ENCODE results near the gene MRPL51. TPM values are rescaled to one million over a fixed set of nuclear protein-coding genes. Genes with fewer than 3 reads are reported as not detected.
A peak's percentile ranks its signal among the peaks of the same experiment; 100 is the strongest.
"Not testable (repeated sequence)": the region's sequence is repeated elsewhere in the genome, so short reads cannot be mapped to it uniquely, and the experiment has no call there.

The MRPL51 gene
- polyA plus RNA-seq, 1 donor from 2014 or later = 117 TPM

GRCh38 chr12:6538420-6539313, 45.6 kb upstream of the MRPL51 start:
- Histone ChIP-seq H4K20me1 (ENCODE audit: insufficient read depth) (peaks cover 9% of the 10 kb centered on the region), H3K9me2 (ENCODE audit: insufficient read depth, low read length) (no peaks in the 10 kb centered on the region), H3K27me3 (ENCODE audit: insufficient read depth, low read depth, low read length) (no peaks in the 10 kb centered on the region), H2AFZ (ENCODE audit: low read depth, low read length) (no peak overlapping the region), H3K9ac (ENCODE audit: low read length) (no peak overlapping the region), H3F3A (ENCODE audit: insufficient read depth, low read length, poor library complexity, severe bottlenecking) (no peaks in the 10 kb centered on the region), H3K4me2 (ENCODE audit: low read length) (no peak overlapping the region), H3K4me3 (ENCODE audit: low read length) (no peak overlapping the region), H3K27ac (ENCODE audit: low read length) (no peak overlapping the region), H3K36me3 (ENCODE audit: insufficient read depth, low read length) (peaks cover 11% of the 10 kb centered on the region), H3K9me3 (ENCODE audit: low read length) (no peaks in the 10 kb centered on the region), H3K79me2 (replicated peaks; ENCODE audit: insufficient read depth, low read length) (peaks cover 20% of the 10 kb centered on the region)
- TF ChIP-seq EZH2 (IDR thresholded peaks at IDR 0.05; ENCODE audit: borderline replicate concordance, insufficient read depth, low read length, poor library complexity, severe bottlenecking) (no peak), CTCF (IDR thresholded peaks at IDR 0.05; ENCODE audit: poor library complexity, severe bottlenecking) (no peak), REST (IDR thresholded peaks at IDR 0.05; ENCODE audit: borderline replicate concordance) (no peak), RAD21 (conservative IDR thresholded peaks at IDR 0.05) (no peak), POLR2AphosphoS5 (IDR thresholded peaks at IDR 0.05) (no peak), SMC3 (conservative IDR thresholded peaks at IDR 0.05; ENCODE audit: poor library complexity) (no peak), EP300 (conservative IDR thresholded peaks at IDR 0.05; ENCODE audit: poor library complexity, severe bottlenecking) (no peak), MXI1 (conservative IDR thresholded peaks at IDR 0.05; ENCODE audit: poor library complexity, severe bottlenecking) (no peak), TAF1 (IDR thresholded peaks at IDR 0.05; ENCODE audit: low read depth) (no peak)

GRCh38 chr12:6537580-6538419, 44.7 kb upstream of the MRPL51 start:
- not testable (repeated sequence) for H3K27ac ChIP-seq (ENCODE audit: low read length); H3K9ac ChIP-seq (ENCODE audit: low read length)

More at GRCh38 chr12:6537580-6538419, 44.7 kb upstream of the MRPL51 start:
- H2AFZ ChIP-seq (ENCODE audit: low read depth, low read length); H3K4me3 ChIP-seq (ENCODE audit: low read length); H3K9me2 ChIP-seq (ENCODE audit: insufficient read depth, low read length); H3F3A ChIP-seq (ENCODE audit: insufficient read depth, low read length, poor library complexity, severe bottlenecking); H4K20me1 ChIP-seq (ENCODE audit: insufficient read depth); H3K4me2 ChIP-seq (ENCODE audit: low read length); H3K27me3 ChIP-seq (ENCODE audit: insufficient read depth, low read depth, low read length); H3K9me3 ChIP-seq (ENCODE audit: low read length): not testable (repeated sequence)
- H3K36me3 ChIP-seq (ENCODE audit: insufficient read depth, low read length) = peaks cover 11% of the 10 kb centered on the region
- peaks cover 20% of the 10 kb centered on the region for H3K79me2 ChIP-seq (replicated peaks; ENCODE audit: insufficient read depth, low read length)
- TF ChIP-seq RAD21 (conservative IDR thresholded peaks at IDR 0.05) (peak; percentile 67), SMC3 (conservative IDR thresholded peaks at IDR 0.05; ENCODE audit: poor library complexity) (peak; percentile 73), CTCF (IDR thresholded peaks at IDR 0.05; ENCODE audit: poor library complexity, severe bottlenecking) (peak; percentile 88), MXI1 (conservative IDR thresholded peaks at IDR 0.05; ENCODE audit: poor library complexity, severe bottlenecking) (peak; percentile 20)

All from neural cell (in vitro differentiated cells).